ENCODE data around the gene C1QL2.

The C1QL2 gene

GRCh38 chr2:119160361-119160990, 1.9 kb upstream of the C1QL2 start:
- no peaks in the 10 kb centered on the region for H3K36me3 ChIP-seq (ENCODE audit: control insufficient read depth in 2 of 2, insufficient read depth in 2 of 2, low read length in 2 of 2)
- H3K4me1 ChIP-seq (ENCODE audit: control insufficient read depth, insufficient read depth, low read length): peaks cover 3% of the 10 kb centered on the region
- no peak overlapping the region for H3K4me3 ChIP-seq (ENCODE audit: low read length in 2 of 2)
- no peak overlapping the region for H3K27ac ChIP-seq (ENCODE audit: low read length)
- H3K9me3 ChIP-seq (ENCODE audit: control insufficient read depth in 2 of 2, low read length in 2 of 2): peaks cover 0 to 2% of the 10 kb centered on the region in 2 donors
- H3K9ac ChIP-seq (ENCODE audit: low read length in 2 of 2): no peak overlapping the region
- peaks cover 27 to 34% of the 10 kb centered on the region in 2 donors for H3K27me3 ChIP-seq (ENCODE audit: control insufficient read depth in 1 of 2, insufficient read depth in 2 of 2, low read length in 2 of 2)

DNA sequence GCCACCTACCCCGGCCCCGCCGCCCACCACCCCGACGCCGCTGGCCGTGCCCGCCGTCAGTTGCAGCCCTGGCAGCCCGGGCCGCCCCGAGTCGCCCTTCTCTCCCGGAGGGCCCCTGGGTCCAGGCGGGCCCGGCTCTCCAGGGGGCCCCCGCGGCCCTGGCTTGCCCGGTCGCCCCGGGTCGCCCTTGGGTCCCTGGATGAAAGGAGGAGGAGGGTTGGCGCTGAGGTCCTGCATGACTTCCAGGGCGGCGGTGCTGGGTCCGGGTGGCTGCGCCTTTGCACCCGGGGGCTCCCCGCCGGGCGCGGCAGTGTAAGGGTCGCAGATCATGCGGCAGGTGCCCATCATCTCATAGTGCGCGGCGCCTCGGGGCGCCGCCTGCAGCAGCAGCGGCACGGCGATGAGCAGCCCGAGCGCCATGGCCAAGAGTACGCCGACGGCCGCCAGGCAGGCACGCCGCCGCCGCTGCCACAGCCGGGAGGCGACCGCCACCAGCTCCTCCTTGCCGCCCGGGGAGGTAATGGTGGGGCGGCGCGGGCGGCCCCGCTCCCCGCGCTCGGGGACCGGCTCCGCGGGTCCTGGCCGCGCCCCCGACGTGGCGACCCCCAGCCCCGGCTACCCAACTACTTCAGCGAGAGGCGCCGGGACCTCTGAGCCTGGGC, 570 bp downstream of the C1QL2 start:
- Histone ChIP-seq H3K9ac (ENCODE audit: low read length in 2 of 2) (no peak overlapping the region), H3K27ac (ENCODE audit: low read length) (no peak overlapping the region), H3K4me3 (ENCODE audit: low read length in 2 of 2) (no peak overlapping the region)

DNA sequence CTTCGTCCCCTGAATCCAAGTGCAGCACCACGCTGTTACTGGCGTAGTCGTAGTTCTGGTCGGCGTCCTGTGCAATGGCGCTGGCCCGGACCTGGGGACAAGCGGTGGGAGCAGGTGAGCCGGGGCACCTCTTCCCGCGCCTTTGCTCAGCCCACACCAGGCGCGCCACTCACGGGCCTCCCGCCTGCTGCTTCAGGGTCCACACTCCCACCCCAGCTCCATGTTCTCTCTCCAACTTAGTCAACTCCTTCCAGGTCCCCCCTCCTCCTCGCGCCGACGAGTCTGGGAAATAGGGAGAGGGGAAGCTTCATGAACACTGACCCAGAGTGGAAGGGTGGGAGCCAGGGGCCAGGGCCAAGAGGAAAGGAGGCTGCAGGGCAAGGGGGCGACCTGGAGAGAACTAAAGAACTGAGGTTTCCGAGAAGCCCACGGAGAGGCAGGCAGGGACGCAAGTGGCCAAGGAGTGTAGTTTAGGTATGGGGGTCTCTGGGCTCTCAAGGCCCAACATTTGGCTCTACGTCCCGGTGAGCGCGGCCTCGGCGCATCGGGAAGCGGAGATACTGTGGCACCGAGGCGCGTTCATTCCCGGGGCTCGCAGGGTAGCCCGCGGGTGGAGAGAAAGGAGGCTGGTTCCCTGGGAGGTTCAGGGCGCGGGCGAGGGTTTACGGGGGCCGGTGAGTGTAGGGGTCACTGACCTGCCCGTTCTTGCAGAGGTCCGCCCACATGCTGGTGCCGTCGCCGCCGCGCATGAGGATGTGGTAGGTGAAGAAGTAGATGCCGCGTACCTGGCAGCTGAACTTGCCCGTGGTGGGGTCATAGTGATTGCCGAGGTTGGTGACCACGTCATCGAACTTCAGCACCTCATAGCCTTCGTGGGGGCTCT, 1.4 kb downstream of the C1QL2 start:
- peaks cover 36 to 53% of the 10 kb centered on the region in 2 donors for H3K27me3 ChIP-seq (ENCODE audit: control insufficient read depth in 1 of 2, insufficient read depth in 2 of 2, low read length in 2 of 2)
- H3K4me3 ChIP-seq (ENCODE audit: low read length in 2 of 2): no peak overlapping the region
- no peaks in the 10 kb centered on the region for H3K9me3 ChIP-seq (ENCODE audit: control insufficient read depth in 2 of 2, low read length in 2 of 2)
- no peak overlapping the region for H3K27ac ChIP-seq (ENCODE audit: low read length)
- H3K36me3 ChIP-seq (ENCODE audit: control insufficient read depth in 2 of 2, insufficient read depth in 2 of 2, low read length in 2 of 2): no peaks in the 10 kb centered on the region
- H3K4me1 ChIP-seq (ENCODE audit: control insufficient read depth, insufficient read depth, low read length): peaks cover 3% of the 10 kb centered on the region
- H3K9ac ChIP-seq (ENCODE audit: low read length in 2 of 2): no peak overlapping the region

More for the DNA sequence above, 570 bp downstream of the C1QL2 start:
- peaks cover 3% of the 10 kb centered on the region for H3K4me1 ChIP-seq (ENCODE audit: control insufficient read depth, insufficient read depth, low read length)
- H3K36me3 ChIP-seq (ENCODE audit: control insufficient read depth in 2 of 2, insufficient read depth in 2 of 2, low read length in 2 of 2): no peaks in the 10 kb centered on the region
- peaks cover 39 to 54% of the 10 kb centered on the region in 2 donors for H3K27me3 ChIP-seq (ENCODE audit: control insufficient read depth in 1 of 2, insufficient read depth in 2 of 2, low read length in 2 of 2)
- H3K9me3 ChIP-seq (ENCODE audit: control insufficient read depth in 2 of 2, low read length in 2 of 2): peaks cover 0 to 2% of the 10 kb centered on the region in 2 donors

- Histone ChIP-seq H3K36me3 (ENCODE audit: control insufficient read depth in 2 of 2, insufficient read depth in 2 of 2, low read length in 2 of 2) (no peaks in the 10 kb centered on the region), H3K27ac (ENCODE audit: low read length) (no peak overlapping the region), H3K9ac (ENCODE audit: low read length in 2 of 2) (no peak overlapping the region), H3K27me3 (ENCODE audit: control insufficient read depth in 1 of 2, insufficient read depth in 2 of 2, low read length in 2 of 2) (peaks cover 39 to 55% of the 10 kb centered on the region in 2 donors), H3K4me1 (ENCODE audit: control insufficient read depth, insufficient read depth, low read length) (peaks cover 3% of the 10 kb centered on the region), H3K9me3 (ENCODE audit: control insufficient read depth in 2 of 2, low read length in 2 of 2) (no peaks in the 10 kb centered on the region), H3K4me3 (ENCODE audit: low read length in 2 of 2) (no peak overlapping the region)
Observed at GRCh38 chr2:119156105-119156890, 2.3 kb downstream of the C1QL2 start.

DNA sequence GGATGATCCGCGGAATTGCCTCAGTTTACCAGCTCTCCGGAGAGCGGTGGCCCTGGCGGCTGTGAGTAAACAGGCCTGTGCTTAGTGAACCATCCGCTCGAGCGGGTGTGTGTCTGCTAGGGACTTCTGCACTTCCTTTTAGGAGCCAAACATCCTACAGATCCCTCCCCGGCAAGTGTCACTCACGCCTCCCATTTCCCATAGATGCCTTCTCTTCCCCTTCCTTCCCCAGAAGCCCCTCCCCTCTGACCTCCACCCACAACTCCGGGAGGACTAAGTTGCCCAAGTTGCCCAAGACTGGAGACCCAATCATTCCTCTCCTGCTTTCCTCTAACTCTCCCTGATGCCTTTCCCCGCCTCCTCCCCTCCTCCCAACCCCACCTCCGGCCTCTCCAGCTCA, 2.9 kb downstream of the C1QL2 start:
- H3K27me3 ChIP-seq (ENCODE audit: control insufficient read depth in 1 of 2, insufficient read depth in 2 of 2, low read length in 2 of 2): peaks cover 38 to 56% of the 10 kb centered on the region in 2 donors
- no peak overlapping the region for H3K4me3 ChIP-seq (ENCODE audit: low read length in 2 of 2)
- no peaks in the 10 kb centered on the region for H3K9me3 ChIP-seq (ENCODE audit: control insufficient read depth in 2 of 2, low read length in 2 of 2)
- peaks cover 3% of the 10 kb centered on the region for H3K4me1 ChIP-seq (ENCODE audit: control insufficient read depth, insufficient read depth, low read length)
- no peak overlapping the region for H3K9ac ChIP-seq (ENCODE audit: low read length in 2 of 2)
- H3K36me3 ChIP-seq (ENCODE audit: control insufficient read depth in 2 of 2, insufficient read depth in 2 of 2, low read length in 2 of 2): no peaks in the 10 kb centered on the region
- H3K27ac ChIP-seq (ENCODE audit: low read length): no peak overlapping the region

DNA sequence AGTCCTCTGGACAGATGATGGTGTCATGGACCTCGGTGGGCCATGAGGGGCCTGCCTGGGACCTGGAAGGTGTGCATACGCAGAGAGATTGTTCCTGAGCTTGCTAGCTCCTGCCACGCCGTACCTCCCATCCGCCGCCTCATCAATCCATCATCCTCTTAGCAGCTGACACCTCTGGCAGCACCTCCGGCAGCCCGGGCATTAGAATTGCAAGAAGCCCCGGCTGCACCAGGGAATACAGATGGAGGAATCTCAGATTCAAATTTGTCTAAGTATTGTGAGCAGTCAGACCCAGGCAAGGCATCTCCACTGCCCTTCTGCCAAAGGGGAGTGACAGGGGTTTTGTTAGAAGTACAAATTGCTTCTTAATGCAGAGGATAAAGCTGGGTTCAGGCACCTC, 4.5 kb downstream of the C1QL2 start:
- Histone ChIP-seq H3K9ac (ENCODE audit: low read length in 2 of 2) (no peak overlapping the region), H3K27me3 (ENCODE audit: control insufficient read depth in 1 of 2, insufficient read depth in 2 of 2, low read length in 2 of 2) (peaks cover 47 to 55% of the 10 kb centered on the region in 2 donors), H3K9me3 (ENCODE audit: control insufficient read depth in 2 of 2, low read length in 2 of 2) (no peaks in the 10 kb centered on the region), H3K36me3 (ENCODE audit: control insufficient read depth in 2 of 2, insufficient read depth in 2 of 2, low read length in 2 of 2) (no peaks in the 10 kb centered on the region), H3K4me3 (ENCODE audit: low read length in 2 of 2) (no peak overlapping the region), H3K4me1 (ENCODE audit: control insufficient read depth, insufficient read depth, low read length) (peaks cover 3% of the 10 kb centered on the region), H3K27ac (ENCODE audit: low read length) (no peak overlapping the region)

DNA sequence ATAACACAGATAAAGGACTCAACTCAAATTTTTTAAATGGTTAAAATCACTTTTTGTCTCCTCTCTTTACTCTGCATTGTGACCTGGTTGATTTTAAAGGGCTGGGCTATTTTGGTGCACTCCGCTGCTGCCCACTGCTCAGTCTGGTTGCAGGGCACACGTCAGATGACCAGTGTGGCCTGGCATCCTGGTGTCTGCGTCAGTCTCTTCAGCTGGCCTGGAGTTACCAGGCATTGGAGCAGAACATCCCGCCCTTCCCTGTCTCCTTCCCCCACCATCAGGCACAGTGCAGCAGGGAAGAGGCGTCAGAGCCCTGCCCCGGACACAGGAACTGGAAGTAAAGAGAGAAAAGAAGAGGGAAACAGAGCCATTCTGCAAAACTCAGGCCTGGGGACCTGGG, 8.9 kb downstream of the C1QL2 start:
- H3K9ac ChIP-seq (ENCODE audit: low read length in 2 of 2): no peak overlapping the region
- peaks cover 16 to 42% of the 10 kb centered on the region in 2 donors for H3K27me3 ChIP-seq (ENCODE audit: control insufficient read depth in 1 of 2, insufficient read depth in 2 of 2, low read length in 2 of 2)
- no peaks in the 10 kb centered on the region for H3K9me3 ChIP-seq (ENCODE audit: control insufficient read depth in 2 of 2, low read length in 2 of 2)
- H3K36me3 ChIP-seq (ENCODE audit: control insufficient read depth in 2 of 2, insufficient read depth in 2 of 2, low read length in 2 of 2): no peaks in the 10 kb centered on the region
- H3K4me1 ChIP-seq (ENCODE audit: control insufficient read depth, insufficient read depth, low read length): no peaks in the 10 kb centered on the region
- no peak overlapping the region for H3K4me3 ChIP-seq (ENCODE audit: low read length in 2 of 2)
- no peak overlapping the region for H3K27ac ChIP-seq (ENCODE audit: low read length)

DNA sequence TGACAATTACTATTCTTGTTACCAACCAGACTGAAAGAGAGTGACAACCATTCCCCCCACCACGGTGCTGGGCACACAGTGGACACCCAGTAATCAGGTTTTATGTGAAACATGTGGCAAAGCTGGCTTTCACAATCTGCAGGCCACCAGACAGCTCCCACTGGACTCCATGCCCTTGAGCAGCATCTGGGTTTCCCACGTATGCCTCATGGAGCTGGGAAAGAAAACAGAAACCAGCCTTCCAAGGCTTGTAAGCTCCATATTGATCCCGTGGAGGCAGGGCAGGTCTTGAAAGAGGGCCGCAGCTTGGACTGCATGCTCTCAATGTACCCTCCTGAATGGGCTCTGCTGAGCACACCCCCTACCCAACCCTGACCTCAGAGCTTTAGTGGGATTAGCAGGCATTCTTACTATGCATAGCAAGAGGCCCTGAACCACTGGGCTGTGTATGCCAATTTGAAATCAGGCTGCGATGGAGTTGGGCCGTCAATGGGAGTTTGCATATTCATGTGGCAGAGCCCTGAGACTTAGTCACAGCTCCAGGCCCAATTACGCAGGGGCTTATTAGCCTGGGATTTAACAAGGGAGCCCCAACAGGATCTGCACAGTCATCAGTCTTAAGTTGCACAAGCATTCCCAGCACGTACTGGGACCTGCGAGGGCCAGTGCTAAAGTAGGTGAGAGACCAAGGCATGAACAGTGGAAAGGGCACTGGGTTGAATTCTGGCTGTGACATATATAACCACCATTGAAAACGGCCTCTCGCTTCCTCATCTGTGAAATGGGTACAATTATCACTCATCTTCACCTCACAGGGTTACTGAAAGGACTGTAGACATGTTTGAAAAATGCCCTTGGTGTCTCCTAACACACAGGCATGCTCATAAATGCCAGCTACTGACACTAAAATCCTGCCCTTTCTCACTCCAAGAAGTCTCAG, 10.5 kb downstream of the C1QL2 start:
- H3K27ac ChIP-seq (ENCODE audit: low read length): no peak overlapping the region

GRCh38 chr2:119144806-119145205, 13.7 kb downstream of the C1QL2 start:
- H3K27me3 ChIP-seq (ENCODE audit: control insufficient read depth in 1 of 2, insufficient read depth in 2 of 2, low read length in 2 of 2): peaks cover 6 to 22% of the 10 kb centered on the region in 2 donors
- no peaks in the 10 kb centered on the region for H3K9me3 ChIP-seq (ENCODE audit: control insufficient read depth in 2 of 2, low read length in 2 of 2)
- no peaks in the 10 kb centered on the region for H3K36me3 ChIP-seq (ENCODE audit: control insufficient read depth in 2 of 2, insufficient read depth in 2 of 2, low read length in 2 of 2)
- H3K9ac ChIP-seq (ENCODE audit: low read length in 2 of 2): no peak overlapping the region
- no peak overlapping the region for H3K4me3 ChIP-seq (ENCODE audit: low read length in 2 of 2)
- no peaks in the 10 kb centered on the region for H3K4me1 ChIP-seq (ENCODE audit: control insufficient read depth, insufficient read depth, low read length)
- H3K27ac ChIP-seq (ENCODE audit: low read length): no peak overlapping the region

More for the DNA sequence above, 10.5 kb downstream of the C1QL2 start:
- Histone ChIP-seq H3K4me1 (ENCODE audit: control insufficient read depth, insufficient read depth, low read length) (no peaks in the 10 kb centered on the region), H3K9me3 (ENCODE audit: control insufficient read depth in 2 of 2, low read length in 2 of 2) (no peaks in the 10 kb centered on the region), H3K27me3 (ENCODE audit: control insufficient read depth in 1 of 2, insufficient read depth in 2 of 2, low read length in 2 of 2) (peaks cover 7 to 32% of the 10 kb centered on the region in 2 donors), H3K9ac (ENCODE audit: low read length in 2 of 2) (no peak overlapping the region), H3K4me3 (ENCODE audit: low read length in 2 of 2) (no peak overlapping the region), H3K36me3 (ENCODE audit: control insufficient read depth in 2 of 2, insufficient read depth in 2 of 2, low read length in 2 of 2) (no peaks in the 10 kb centered on the region)

All from stomach smooth muscle (tissue), 2 donors.